GM21529 (cell line): Measurements from ENCODE around the gene DHRSX.
"Not testable (repeated sequence)": the region's sequence is repeated elsewhere in the genome, so short reads cannot be mapped to it uniquely, and the experiment has no call there.

Source experiments
- ATAC-seq: cut with Tn5 transposase; IDR thresholded peaks from one replicate; pipeline ENCODE4 v1.9.1; 2021; ENCODE audit not compliant: unreplicated experiment

Gene DHRSX

DNA sequence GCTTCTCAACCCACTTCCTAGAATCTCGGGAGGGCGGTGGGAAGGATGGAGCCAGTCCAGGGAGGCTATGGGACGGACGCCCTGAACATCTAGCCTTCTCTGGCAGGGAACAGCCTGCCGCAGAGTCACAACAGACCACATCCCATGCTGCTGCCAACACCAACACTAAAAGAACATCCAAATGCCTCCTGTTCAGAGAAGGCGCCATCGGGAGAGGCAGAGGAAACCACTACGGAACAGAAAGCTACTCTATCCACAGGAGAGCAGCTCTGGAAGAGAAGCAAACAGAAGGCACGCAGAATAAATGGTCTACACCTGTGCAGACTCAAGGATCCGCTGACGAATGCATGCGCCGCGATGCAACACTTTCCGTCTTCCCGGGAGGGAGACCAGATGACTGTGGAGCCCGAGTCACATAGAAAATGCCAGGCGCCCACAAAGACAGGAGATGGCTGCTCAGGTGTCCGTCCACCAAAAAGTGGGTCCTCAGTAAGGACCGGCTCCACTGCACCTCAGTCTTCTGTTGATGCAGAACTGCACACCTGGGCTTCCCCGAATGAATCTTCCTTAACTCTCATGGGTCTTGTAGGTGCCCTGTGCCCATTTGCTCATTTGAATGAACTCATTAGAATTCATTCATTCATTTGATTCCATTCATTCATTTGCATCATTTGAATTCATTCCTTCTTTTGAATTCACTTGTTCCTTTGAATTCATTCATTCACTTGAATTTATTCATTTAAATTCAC, 217.5 kb downstream of the DHRSX start:
- ATAC-seq = no peak

DNA sequence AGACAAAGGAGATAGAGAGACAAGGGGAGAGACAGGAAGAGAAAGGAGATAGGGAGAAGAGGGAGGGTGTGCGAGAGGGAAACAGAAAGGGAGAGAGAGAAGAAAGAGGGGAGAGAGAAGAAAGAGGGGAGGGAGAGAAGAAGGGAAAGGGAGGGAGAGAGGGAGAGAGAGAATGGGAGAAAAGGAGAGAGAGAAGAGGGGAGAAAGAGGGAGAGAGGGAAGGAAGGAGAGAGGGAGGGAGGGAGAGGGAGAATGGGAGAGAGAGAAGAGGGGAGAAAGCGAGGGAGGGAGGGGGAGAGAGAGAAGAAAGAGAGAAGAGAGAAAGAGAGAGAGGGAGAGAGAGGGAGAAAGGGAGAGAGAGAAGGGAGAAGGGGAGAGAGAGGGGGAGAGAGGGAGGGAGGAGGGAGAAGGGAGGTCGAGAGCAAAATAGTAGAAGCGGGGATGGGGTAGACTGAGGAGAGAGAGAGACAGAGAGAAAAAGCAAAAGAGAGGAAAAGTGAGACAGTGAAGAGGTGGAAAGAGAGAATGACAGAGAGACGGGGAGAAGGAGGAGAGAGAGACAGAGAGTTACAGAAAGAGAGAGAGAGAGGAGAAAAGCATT, 218.2 kb downstream of the DHRSX start:
- ATAC-seq = no peak

DNA sequence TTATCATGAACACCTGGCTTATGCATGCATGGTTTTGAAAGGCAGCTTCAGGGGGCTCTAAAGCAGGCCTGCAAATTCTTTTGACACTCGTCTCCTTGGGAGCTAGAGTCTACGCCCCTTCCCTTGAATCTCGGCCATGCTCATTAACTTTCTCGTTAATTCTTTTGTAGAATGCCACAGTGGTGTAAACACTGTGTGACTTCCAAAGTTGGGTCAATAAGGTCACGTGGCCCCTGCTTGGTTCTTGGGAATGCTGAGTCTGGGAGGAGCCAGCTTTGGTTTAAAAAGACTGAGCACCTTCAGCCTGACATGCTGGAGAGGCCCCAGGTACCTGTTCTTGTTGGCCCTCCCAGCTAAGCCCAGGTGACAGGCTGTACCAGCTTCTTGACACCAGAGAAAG, 228.4 kb downstream of the DHRSX start:
- ATAC-seq = no peak

DNA sequence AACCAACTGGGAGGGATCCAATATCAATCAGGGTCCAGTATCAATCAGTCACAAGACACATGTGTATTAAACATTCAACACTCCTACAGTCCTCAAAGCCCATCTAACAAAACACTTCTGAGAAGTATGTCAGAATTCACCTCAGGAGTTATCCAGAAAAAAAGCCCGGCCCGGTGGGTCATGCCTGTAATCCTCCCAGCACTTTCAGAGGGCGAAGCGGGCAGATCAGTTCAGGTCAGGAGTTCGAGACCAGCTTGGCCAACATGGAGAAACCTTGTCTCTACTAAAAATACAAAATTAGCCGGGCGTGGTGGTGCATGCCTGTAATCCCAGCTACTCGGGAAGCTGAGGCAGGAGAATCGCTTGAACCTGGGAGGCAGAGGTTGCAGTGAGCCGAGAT, 229.2 kb downstream of the DHRSX start:
- not testable (repeated sequence) for ATAC-seq

DNA sequence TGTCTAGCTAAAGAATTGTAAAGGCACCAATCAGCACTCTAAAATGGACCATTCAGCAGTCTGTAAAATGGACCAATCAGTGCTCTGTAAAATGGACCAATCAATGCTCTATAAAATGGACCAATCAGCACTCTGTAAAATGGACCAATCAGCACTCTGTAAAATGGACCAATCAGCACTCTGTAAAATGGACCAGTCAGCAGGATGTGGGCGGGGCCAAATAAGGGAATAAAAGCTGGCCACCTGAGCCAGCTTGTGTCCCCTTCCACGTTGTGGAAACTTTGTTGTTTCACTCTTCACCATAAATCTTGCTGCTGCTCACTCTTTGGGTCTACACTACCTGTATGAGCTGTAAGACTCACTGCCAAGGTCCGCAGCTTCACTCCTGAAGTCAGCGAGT, 230.0 kb downstream of the DHRSX start:
- not testable (repeated sequence) for ATAC-seq

DNA sequence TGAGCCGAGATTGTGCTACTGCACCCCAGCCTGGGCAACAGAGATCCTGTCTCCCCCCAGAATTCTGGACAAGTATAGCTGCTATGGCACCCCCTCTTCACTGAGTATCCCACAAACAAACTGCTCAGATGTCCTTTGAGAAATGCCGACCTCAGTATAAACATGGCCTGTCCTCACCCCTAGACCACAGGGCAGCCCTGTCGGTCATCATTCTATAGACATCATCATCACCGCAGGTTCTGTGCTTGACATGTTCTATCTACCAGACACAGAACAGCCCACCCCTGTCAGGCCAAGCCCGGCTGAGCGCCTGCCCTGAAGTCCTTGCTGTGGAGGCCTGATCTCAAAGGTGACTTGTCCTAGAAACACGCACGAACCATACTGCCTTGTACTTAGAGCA, 232.9 kb downstream of the DHRSX start:
- no peak for ATAC-seq

DNA sequence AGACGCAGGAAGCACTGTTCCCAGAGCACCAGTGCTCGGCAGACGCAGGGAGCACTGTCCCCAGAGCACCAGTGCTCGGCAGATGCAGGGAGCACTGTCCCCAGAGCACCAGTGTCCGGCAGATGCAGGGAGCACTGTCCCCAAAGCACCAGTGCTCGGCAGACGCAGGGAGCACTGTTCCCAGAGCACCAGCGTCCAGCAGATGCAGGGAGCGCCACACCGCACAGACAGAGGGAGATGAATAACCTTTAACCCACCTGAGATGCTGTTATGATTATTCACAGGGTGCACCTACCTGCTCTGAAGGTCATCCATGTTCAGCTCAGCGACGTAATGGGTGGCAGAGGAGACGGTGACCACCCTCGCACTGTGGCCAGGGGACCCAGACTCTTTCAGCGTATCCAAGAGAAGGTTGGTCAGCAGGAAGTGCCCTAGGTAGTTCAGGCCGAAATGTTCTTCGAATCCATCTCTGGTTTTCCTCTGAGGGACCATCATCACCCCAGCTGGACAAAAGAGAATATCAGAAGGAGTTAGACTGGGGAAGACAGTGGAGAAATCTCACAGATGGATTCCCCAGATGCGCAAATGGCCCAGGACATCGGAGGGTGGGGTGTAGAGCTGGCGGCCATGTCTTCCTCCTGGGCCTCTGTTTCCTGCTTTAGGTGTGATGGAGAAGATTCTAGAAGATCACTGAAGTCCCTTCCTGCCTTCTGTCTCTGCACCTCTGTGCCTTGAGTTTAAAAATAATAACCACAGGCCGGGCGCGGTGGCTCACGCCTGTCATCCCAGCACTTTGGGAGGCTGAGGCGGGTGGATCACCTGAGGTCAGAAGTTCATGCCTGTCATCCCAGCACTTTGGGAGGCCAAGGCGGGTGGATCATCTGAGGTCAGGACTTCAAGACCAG, 234.1 kb downstream of the DHRSX start:
- no peak for ATAC-seq

DNA sequence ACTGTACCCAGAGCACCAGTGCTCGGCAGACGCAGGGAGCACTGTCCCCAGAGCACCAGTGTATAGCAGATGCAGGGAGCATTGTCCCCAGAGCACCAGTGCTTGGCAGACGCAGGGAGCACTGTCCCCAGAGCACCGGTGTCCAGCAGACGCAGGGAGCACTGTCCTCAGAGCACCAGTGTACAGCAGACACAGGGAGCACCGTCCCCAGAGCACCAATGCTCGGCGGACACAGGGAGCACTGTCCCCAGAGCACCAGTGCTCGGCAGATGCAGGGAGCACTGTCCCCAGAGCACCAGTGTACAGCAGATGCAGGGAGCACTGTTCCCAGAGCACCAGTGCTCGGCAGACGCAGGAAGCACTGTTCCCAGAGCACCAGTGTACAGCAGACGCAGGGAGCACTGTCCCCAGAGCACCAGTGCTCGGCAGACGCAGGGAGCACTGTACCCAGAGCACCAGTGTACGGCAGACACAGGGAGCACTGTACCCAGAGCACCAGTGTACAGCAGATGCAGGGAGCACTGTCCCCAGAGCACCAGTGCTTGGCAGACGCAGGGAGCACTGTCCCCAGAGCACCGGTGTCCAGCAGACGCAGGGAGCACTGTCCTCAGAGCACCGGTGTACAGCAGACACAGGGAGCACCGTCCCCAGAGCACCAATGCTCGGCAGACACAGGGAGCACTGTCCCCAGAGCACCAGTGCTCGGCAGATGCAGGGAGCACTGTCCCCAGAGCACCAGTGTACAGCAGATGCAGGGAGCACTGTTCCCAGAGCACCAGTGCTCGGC, 234.9 kb downstream of the DHRSX start:
- ATAC-seq = not testable (repeated sequence)

DNA sequence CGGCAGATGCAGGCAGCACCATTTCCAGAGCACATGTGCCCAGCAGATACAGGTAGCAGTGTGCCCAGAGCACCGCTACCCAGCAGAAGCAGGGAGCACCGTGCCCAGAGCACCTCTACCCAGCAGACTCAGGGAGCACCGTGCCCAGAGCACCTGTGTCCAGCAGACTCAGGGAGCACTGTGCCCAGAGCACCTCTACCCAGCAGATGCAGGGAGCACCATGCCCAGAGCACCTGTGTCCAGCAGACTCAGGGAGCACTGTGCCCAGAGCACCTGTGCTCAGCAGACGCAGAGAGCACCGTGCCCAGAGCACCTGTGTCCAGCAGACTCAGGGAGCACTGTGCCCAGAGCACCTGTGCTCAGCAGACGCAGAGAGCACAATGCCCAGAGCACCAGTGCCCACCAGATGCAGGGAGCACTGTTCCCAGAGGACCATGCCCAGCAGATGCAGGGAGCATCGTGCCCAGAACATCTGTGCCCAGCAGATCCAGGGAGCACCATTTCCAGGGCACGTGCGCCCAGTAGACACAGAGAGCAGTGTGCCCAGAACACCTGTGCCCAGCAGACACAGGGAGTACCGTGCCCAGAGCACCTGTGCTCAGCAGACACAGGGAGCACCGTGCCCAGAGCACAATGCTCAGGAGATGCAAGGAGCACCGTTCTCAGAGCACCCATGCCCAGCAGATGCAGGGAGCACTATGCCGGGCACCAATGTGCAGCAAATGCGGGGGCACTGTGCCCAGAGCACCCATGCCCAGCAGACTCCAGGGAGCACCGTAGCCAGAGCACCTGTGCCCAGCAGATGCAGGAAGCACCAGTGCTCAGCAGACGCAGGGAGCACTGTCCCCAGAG, 236.4 kb downstream of the DHRSX start:
- no peak for ATAC-seq

DNA sequence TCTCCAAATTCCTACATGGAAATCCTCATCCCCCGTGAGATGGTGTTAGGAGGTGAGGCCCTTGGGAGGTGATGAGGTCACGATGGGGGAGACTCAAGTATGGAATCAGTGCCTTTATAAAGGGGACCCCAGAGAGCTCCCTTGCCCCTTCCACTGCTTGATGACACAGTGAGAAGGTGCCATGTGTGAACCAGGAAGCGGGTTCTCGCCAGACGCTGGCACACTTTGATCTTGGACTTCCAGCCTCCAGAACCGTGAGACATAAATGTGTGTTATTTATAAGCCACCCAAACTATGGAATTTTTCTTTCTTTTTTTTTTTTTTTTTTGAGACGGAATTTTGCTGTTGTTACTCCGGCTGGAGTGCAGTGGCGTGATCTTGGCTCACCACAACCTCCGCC, 237.6 kb downstream of the DHRSX start:
- no peak for ATAC-seq

DNA sequence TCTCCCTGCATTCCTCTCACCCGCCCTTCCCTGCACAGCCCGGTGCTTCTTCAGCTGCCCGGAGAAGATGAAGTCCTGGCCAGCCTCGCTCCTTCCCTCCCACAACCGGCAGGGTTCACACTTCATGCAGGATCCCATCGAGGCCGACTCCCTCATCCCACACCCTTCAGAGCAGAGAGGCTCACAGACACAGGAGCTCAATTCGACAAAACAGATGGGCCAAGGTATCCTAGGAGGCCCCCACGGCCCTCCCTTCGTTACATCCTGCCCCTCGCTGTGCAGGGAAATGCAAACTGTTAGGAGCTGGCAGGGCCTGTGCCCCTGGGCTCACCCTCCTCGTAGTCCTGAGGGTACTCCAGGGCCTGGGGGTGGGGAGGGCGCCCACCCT, 238.1 kb downstream of the DHRSX start:
- no peak for ATAC-seq

DNA sequence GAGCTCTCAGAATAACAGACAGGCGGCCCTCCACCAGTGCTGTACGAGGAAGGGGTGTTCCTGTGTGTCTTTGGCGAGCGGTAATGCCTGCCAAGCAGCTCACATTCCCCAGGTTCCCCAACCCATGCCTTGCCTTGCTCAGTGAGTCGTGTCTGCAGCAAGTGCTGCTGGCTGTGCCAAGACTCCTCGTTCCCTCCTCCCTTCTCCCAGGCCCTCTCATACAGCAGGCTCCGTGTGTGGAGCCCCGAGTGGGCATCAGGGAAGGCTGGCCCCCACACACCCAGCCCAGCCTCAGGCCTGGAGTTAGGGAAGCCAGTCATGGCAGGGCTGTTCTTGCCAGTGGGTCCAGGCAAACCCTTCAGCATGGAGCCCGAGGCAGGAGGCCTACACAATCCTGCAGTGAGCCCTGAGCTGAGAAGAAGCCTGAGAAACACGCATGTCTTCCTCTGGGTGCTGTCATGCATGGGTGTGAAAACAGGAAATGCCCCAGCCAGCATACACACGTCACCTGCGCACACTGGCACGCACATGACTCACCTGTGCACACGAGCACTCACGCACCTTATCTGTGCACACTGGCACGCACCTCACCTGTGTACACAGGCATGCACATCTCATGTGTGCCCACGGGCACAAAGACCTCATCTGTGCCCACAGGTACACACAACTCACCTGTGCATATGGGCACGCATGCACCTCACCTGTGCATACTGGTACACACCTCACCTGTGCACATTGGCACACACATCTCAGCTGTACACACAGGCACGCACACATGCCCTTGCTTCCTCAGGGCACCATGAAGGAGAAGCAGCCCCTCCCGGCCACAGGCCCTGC, 238.7 kb downstream of the DHRSX start:
- no peak for ATAC-seq

DNA sequence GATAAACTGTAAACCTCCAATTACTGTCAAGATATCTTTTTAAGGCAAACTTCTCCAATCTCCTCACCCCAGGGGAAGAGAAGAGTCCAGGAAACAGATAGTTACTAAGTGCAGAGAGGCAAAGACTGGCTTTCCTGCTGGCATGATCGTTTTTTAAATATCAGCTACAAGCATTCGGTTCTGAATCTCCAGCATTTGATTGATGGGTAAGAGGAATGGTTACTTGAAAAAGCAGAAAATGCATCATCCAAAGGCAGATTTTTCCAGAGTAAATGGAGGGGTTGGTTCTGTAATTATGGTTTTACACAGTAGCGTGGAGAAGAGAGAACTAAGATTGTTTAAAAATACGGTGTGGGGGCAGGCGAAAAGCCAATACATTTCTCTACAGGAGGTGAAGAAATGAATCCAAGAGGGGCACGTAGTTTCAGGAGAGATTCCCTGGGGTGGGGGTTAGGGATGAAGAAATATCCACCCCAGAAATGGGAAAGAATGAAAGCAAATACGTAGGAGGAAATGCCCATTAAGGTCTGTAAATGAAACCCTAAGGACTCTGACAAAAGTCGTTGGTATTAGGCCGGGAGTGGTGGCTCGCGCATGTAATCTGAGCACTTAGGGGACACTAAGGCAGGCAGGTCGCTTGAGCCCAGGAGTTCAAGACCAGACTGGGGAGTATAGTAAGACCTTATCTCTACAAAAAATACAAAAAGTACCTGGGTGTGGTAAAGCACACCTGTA, 248.3 kb downstream of the DHRSX start:
- no peak for ATAC-seq

DNA sequence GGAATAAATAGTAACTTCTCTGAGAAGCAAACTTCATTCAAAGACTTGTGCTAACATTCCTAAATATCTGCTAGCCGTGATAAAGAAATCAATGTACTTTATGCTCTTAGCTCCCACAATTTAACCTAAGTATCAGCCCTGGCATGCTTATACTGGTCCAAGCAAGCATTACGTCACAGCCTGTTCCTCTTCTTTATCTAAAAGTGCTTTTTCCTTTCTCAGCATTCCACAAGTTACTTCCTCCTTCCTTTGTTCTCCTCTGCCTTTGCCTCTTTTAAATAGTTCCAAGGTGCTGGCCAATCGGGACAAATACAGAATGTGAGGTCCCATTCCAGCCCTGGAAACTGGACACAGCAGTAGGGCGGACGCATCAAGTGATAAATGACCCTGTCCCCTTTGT, 249.6 kb downstream of the DHRSX start:
- ATAC-seq = no peak

DNA sequence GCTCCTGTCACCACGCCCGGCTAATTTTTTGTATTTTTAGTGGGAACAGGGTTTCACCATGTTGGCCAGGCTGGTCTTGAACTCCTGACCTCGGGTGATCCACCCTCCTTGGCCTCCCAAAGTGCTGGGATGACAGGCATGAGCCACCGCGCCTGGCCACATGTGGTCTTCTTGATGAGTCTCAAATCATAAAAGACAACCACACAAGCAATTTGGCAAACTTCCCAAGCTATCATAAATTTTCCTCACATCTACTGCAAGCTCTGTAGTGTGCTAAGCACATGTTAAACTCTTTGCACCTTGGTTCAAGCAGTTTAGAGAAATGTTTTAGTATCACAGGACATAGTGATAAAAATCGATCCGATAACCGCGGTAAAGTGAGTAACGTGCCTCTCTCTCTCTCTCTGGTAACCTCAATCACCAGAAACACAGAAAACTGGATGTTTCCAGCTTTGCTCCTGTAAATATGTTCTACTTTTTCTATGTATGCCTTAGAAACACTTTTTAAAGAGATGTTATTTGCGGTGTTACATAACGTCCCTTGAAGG, 256.8 kb downstream of the DHRSX start:
- no peak for ATAC-seq

DNA sequence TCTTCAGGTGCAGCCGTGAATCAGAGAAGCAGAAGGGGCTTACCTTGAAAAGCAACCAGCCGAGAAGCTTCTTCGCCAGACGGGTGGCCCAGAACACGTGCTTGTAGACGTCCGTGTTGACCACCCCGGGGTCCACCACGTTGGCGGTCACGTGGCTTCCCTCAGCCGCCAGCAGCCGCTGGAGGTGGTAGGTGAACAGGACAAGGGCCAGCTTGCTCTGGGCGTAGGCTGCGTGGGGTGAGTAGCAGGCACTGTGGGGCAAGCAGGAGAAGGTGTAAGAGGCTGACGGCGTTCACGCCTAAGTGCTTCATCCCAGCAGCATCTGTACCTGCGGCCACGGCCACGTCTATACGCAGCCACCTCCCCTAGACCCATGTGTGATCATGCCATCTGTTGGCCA, 257.8 kb downstream of the DHRSX start:
- no peak for ATAC-seq

DNA sequence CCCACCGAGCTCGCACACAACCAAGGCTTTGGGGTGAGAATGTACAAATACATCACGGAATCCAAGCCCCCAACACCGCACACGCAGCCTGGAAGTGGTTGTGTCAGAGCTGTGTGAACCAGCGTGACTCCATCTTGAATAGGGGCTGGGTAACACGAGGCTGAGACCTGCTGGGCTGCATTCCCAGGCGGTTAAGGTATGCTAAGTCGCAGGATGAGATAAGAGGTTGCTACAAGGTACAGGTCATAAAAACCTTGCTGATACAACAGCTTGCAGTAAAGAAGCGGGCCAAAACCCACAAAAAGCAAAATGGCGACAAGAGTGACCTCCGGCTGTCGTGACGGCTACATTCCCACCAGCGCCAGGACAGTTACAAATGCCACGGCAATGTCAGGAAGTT, 258.4 kb downstream of the DHRSX start:
- ATAC-seq = no peak

DNA sequence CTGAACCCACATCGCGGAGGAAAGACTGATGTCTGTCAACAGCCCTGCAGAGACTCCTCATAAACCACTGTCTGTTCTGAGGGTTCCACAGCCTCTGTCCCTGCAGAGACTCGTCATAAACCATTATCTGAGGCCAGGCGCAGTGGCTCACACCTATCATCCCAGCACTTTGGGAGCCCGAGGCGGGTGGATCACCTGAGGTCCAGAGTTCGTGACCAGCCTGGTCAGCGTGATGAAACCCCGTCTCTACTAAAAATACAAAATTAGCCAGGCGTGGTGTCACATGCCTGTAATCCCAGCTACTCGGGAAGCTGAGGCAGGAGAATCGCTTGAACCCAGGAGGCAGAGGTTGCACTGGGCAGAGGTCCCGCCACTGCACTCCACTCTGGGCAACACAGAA, 259.3 kb downstream of the DHRSX start:
- ATAC-seq = not testable (repeated sequence)
